Hematopoietic multipotent progenitor cell treated with erythropoietin and hydrocortisone succinate and interleukin-3 and kit ligand, for 6 days (in vitro differentiated cells): ENCODE results near the gene GAREM1.
"Not testable (repeated sequence)": the region's sequence is repeated elsewhere in the genome, so short reads cannot be mapped to it uniquely, and the experiment has no call there.

Source experiments
- DNase-seq: peaks from one replicate; pipeline ENCODE4 v3.0.0-alpha.2; 2015

The GAREM1 gene

DNA sequence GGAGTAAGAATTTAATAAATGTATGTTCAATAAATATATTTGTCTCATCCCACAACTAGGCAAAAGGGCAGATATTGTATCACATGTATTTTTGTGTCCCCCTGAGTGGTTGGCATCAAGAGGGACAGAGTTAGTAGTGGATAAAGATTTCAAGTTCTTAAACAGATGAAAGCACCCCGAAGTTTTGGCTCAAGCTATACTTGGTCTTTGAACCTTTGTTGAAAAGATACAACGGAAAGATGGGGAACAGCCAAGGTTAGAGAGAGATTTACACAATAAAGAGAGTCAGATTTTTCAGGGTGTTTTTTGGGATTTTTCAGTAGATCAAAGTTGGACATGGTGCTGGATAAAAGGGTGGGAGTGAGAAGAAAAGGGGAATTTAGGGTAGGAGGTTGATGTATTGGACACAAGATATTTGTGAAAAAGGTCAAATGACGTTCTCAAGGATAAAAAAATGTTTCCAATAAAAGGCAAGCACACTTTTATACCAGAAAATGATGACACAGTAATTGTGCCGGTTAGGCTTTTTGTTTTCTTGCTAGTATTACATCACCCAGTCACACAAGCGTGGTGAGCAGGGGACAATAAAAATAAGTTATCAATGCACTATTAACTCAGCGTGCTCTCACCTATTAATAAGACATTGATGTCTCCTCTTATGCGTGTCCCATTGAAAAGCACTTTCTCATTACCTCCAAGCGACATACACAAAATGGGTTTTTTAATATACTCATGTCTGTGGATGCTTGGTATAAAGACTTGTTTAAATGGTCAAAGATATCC, 221.3 kb downstream of the GAREM1 start:
- DNase-seq: no peak

DNA sequence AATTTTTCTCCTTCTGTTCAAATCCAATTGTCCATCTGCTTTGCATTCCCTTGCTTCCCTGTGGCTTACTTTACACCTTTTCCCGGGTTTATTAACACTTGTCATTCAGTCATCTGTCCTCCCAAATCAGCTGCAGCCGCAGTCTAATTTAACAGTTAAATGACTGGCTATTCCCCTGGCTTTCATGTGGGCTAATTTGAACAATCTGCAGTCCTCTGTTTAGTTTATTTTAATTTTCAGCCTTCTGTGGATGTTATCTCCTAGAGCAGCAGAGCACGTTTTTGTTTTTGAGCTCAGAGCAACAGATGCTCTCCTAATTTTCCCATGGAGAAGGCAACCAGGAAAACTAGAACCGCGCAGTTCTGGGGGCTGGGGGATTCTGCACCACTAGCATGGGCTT, 225.8 kb downstream of the GAREM1 start:
- DNase-seq: no peak

DNA sequence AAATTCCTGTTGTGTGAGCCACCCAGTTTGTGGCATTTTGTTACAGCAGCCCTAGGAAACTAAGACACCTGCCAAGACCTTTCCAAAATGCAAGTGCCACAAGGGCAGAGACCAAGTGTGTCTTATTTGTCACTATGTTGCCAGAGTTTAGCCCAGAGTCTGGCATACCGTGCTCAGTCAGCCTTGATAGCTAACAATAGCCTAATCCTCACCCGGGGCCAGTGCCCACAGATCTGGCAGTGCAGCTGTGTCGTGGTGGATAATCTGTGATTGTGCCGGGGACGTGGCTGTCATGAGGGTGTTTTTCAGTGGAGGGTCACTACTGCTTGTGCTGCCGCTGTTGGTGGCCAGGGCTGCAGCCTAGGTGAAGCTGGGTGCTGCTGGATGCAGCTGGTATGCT, 227.3 kb downstream of the GAREM1 start:
- no peak for DNase-seq

DNA sequence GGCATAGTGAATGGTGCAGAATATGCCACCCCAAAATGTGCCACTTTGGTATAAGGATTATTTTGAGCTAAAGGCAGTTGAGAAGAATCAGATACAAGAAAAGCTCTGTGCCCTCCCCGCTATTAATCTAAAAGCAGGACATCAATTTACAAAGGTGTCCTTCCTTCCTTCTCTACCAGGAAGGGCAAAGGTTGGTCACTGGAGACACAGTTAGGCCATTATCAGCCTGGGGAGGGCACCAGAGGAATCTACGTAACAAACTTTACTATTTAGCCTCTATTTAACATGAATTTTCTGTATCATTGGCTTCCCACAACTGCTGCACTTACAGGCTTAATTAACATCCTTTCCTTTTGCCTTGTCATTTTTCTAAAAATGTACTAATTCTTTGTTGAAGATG, 228.3 kb downstream of the GAREM1 start:
- DNase-seq: no peak

DNA sequence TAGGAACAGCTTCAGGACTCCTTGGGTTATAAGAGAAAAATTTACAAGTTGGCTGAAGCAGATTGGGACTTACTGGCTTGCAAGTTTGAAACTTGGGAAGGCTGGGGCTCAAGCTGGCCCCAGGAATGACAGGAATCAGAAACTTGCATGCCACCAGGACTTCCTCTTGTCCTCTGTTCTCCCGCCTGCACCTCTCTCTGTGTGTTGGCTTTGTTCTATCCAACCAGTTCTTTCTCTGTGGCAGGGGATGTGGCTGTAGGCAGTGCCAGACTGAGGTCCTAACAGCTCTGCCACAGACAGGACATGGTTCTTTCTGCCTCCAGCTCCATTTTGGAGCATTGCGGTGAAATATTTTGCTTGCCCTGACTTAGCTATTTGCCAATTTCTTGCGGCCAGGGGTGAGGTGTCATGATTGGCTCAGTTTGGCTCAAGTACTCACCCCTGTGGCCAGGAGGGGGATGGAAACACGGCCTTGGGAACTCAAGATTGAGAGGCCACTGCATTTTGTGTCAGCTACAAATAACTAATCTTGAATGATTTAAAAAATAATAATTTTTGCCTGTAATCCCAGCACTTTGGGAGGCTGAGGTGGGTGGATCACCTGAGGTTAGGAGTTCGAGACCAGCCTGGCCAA, 231.9 kb downstream of the GAREM1 start:
- no peak for DNase-seq

DNA sequence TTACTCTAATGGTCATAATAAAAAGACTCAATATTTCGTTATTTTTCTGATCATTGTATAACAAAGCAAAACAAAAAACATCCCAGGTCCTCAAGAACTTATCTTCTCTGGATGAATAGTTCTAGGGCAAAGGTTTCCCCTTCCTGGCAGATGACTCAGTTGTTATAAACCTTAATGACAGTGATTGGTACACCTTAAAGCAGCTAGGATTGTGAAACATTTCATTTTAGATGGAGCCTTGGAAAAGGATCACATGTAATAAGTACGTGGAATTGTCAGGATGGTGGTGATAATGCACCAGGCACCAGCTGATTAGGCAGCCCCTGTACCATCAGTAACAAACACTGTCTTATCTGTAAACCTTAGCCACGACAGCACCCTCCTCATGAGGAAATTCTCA, 233.6 kb downstream of the GAREM1 start:
- DNase-seq: peak; percentile 14

DNA sequence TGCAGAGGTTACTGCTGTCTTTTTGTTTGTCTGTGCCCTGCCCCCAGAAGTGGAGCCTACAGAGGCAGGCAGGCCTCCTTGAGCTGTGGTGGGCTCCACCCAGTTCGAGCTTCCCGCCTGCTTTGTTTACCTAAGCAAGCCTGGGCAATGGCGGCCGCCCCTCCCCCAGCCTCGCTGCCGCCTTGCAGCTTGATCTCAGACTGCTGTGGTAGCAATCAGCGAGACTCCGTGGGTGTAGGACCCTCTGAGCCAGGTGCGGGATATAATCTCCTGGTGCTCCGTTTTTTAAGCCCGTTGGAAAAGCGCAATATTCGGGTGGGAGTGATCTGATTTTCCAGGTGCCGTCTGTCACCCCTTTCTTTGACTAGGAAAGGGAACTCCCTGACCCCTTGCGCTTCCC, 237.3 kb downstream of the GAREM1 start:
- not testable (repeated sequence) for DNase-seq

DNA sequence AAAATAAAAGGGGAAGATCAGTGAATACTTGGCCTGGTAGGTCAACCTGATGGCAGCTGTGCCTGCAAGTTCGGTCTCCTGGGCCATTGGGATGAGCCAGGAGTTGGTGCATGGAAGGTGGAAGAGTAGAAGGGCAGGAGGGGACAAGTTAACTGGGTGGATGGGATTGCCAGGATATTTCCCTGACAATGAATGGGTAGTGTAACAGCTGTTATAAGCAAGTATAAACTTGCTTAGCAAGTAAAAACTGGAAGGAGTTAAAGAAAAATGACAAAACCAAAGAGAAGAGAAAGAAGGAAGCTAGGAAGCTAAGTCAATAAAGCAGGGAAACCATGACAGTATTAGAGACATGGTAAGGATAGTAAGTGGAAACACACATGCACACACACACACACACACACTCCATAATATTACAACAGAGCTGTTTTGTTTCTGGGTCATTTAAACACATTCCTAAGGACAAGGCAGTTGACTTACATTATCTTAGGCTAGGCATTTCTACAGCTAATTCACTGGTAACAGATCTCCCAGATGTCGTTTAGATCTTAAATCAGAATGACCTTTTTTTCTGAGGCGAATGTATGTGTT, 251.2 kb downstream of the GAREM1 start:
- DNase-seq: no peak

DNA sequence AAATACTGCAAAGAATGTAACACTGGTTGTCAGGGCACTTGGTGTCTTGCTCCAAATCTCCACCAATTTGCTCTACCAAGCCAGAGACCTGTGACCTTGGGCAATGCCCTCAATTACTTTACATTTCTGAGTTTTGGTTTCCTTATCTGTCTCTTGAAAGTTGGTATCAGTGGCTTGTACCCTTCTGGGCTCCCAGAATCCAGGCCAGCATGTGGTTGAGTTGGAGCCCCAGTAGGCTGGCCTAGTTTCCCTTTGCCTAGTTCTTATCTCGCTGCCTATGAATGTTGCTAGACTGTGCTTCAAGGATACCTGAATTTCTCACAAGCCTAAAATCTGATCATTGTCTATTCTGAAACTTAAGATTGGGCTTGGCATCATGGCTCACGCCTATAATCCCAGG, 254.3 kb downstream of the GAREM1 start:
- DNase-seq: no peak

DNA sequence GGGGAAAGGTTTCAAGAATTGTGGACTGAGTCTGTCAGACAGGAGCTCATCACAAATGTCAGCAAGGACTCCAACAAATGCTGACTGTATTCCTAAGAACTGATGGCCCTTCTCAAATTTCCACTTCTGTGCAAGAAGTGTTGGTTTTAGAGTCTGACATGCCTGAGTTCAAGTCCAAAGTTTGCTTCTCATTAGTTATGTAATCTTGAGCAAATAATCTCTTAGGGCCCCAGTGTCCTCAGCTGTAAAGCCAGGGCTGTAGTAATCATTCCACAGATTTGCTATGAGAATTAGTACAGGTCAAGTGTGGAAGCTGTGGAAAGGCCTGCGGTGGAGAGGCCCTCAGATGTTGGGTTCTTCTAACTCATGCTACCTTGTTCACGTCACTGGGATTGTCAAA, 257.0 kb downstream of the GAREM1 start:
- no peak for DNase-seq
